GM15510 (cell line): Measurements from ENCODE around the gene TCERG1L.

ENCODE experiments used
- POLR2A ChIP-seq: IDR thresholded peaks from 3 replicates; pipeline ENCODE4 v1.6.1; 2011; ENCODE audit warnings: borderline replicate concordance; ENCODE audit not compliant: insufficient read length; ENCODE audit errors: extremely low read depth

TCERG1L gene

DNA sequence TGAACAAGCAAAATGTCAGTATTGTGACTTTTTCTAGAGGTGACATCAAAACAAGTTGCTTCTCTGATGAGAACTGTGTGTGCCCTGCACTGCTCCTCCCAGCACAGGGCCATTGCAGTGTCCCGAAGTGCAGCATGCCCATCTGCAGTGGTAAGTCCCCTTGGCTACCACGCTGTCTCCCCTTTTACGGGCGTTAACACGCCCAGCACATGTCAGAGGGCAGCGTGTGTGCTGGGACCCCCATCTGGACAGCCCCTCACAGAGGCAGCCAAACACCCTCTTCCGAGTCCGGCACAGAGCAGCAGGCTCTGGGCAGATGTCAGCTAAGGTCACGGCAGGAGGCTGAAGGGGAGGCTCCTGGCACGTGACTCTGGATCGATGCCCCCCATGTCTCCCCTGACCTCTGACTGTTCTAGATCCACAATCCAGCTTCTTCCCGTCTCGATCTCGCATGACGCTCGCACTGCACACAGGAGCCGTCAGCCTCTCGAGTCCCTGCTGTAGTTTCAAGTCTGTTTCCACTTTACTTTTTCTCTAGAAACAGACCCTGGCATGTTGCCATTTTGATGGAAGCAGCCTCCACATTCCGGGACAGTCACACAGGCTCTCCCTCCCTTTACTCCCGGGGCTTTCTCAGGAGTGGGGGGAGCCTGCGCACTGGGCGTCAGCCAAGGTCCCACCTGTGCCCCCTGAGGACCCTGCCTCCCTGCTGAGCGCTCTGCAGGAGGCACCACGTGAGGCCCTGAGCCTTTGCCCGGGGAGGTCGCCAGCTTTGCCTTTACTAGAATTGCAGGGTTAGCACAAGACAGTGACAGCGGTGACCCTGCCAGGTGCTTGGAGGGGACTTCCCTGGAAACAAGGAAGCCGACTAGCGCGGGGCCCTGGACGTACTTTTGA, 133.8 kb downstream of the TCERG1L start:
- TF ChIP-seq POLR2A, result no peak

DNA sequence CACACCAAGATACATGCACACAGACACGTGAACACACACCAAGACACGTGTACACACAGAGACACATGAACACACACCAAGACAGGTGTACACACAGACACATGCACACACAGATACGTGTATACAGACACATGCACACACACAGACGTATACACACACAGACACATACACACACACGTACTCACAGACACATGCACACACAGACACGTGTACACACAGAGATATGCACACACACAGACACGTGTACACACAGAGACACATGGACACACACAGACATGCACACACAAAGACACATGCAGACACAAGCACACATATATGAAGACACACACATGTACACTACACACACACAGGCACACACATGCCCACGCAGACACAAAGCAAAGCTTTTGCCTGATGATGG, 134.6 kb downstream of the TCERG1L start:
- TF ChIP-seq POLR2A, result no peak

DNA sequence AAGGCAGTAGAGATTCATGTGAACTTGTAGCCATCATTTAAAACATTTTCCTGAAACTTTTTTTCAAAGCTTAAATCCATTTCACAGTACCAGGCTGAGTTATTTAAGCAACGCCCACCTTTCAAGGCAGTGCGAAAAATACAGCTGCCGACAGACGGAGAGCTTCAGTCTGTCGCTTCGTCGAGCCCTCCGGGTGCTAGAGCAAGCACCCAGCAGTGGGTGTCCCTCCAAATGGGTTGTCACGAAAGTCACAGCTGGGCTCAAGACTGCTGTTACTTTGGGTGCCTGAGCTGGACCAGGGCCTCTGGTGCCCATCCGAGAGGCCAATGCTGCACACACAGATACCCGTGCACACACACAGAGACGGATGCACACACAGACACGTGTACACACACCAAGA, 135.6 kb downstream of the TCERG1L start:
- TF ChIP-seq POLR2A, result no peak

DNA sequence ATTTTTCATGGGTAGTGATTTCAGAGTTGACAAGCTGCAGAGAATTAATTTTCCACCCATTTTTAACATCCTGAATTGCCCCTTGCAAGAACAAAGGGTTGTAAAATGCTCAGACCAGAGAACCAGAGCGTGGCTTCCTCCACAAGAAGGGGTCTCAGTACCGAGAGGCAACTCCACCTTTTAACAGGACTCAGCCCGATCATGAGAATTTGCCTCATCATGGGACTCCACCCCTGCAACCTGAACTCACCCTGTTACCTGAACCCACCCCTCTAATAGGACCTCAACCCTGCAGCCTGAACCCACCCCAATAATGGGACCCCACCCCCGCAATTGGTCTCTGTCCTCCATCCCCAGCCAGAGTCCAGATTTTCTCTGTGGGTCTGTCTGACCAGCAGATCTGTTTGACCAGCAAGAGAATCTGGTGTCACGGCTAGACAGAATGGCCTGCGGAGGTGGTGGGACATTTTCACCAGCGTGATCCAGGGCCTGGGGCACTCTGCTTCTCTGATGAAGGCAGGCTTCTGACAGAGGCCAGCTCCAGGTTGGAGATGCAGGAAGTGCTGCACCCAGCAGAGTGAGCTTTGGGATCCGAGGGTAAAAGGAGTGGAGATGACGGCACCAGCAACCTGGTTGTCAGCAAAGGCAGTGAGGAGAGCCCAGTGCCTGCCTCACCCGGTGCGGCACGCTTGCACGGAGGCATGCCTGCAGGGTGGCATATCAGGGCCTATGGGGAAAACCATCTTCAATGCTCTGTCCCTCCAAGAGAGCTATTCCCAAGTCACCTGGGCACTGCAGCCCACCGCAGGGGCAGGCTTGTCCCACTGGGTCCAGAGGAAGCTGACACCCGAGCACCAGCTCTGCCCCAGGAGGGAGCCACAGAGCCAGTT, 136.6 kb downstream of the TCERG1L start:
- TF ChIP-seq POLR2A, result no peak

DNA sequence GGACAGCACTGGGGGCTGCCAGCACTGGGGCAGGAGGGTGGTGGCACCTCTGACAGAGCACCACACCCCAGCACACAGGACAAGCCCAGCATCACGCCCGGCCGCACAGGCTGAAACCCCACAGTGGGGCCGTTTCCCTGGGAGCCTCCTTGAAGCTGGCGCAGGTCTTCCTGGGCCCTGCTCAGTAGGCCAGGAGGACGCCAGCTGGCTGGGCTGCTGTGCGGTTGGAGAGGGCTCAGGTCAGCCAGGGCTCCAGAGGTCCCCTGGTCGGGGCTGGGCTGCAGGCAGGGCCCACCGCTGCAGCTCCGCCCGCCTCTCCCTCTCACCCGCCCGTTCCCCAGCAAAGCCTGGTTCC, 137.3 kb downstream of the TCERG1L start:
- TF ChIP-seq POLR2A, result no peak

DNA sequence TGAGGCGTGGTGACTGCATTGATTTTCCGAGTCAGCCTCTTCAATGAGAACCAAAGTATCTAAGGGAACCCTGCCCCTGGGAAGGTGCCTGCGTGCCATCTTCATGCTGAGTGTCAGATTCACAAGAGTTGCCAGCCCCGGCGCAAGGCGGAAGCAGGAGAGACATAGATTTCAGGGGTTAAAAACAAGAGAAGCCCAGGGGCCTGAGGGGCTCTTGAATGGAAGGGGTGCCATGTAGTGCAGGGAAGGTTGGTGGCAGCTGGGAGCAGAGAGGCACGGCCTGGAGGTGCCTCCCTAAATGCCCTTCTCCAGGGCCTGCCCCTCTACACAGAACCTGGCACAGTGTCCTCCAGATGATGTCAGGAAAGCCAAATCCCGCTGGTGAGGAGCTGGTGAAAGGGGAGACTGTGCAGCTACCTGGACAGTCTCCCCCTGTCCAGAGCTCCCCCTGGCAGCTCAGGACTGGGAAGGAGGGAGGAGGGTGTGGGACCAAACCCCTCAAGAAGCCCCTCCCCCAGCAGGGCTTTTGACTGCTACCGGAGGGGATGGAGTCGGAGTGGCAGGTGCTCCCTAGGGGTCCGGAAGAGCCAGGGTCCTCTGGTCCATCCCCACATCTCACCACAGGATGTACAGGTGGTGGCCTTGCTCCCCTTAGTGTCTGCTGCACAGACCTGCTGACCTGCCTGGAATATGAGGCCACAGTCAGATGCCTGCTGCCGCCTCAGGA, 137.9 kb downstream of the TCERG1L start:
- no peak for TF ChIP-seq POLR2A

DNA sequence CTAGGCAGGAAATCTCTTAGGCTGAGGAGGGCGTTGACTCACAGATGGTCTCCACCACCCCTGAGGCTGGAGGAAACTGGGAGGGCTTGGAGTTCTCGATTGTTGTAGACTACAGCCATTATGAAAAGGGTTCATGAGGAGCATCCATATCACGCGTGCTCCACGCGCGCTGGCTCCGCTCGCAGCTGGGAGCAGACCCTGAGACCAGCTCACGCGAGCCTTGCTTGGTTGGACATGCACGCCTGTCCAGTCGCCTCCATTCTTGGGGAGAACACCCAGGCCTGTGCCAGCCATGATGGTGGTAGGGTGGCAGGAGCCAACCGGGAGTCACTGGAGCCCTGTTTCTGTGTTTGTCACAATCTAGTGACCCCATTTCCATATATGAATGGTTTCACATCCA, 139.1 kb downstream of the TCERG1L start:
- no peak for TF ChIP-seq POLR2A

DNA sequence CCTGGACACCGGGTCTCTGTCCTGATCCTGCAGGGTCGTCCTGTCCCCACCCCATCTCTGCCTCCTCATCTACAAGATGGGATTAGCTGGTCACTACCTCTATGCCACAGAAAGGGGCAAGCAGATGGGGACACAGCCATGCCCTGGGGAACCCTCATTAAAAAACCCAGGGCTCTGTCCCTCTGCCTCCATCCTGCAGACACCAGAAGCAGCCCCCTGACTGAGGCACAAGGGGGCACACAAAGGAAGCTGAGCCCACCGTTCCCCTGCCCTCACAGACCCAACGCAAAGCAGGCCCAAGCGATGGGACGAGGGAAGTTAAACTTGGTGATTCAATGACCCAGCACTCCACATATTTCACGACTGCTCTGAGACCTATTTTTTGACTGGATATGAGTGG, 142.4 kb downstream of the TCERG1L start:
- TF ChIP-seq POLR2A, result no peak

DNA sequence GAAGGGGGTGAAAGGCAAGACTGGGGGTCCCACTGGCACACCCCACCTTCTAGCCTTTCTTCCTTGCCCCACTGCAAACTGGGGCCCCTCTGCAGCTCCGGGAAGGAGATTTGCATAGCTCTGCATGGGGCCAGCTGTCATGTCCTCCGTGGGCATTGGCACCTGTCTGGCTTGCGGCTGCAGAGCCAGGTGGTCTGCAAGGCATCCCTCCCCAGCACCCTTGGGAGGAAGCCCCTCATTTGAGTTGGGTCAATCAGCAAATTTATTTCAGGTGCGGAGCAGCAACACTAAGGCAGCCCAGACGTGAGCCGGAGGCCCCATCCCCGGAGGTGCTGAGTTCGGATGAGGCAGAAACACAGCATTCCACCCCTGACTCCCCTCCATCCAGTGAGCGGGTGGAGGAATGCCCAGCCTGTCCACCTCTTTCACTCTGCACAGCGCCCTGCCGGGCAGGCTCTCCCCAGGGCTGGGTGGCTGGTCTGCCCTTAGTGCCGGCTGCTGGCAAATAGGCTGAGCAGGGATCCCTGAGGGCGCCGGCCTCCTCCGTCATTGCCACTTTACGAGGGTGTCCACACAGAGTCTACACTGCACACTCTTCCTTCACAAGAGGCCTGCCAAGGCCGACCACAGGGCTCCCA, 143.2 kb downstream of the TCERG1L start:
- TF ChIP-seq POLR2A, result no peak

DNA sequence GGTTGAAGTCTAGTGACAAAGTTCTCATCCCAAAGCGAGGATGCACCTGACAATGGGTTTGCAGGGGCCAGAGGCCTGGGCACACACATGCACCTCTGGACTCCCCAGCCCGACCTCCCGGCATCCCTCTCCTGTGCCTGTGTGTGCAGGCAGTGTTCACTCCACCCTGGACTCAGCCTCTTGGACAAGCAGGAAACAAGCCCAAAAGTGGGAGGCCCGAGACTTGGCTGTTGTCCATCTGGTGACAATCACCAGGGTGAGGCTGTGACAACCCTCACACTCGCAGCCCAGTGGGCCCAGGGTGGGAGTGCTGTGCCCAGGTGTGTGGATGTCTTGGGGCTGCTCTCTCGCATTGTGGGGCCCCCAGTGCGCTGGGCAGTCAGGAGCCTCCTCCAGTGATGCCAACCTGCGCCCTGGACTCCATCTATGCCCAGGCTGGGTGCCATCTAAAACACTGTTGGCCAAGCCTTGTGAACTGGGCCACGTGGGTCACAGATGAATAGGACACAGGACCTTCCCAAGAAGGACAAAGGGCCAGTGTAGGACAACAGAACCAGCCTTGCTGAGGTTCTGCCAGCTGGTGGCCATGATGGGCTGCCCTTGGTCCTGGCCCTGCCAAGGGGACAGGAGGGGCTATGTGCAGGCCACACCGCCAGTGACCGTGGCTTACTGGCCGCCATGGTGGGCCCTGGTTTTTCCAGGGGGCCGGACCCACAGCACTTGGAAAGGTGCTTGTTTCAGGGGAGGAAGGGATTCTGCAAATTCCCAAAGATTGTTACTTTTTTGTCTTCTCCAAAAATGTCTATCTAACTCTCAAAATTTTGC, 144.3 kb downstream of the TCERG1L start:
- no peak for TF ChIP-seq POLR2A

DNA sequence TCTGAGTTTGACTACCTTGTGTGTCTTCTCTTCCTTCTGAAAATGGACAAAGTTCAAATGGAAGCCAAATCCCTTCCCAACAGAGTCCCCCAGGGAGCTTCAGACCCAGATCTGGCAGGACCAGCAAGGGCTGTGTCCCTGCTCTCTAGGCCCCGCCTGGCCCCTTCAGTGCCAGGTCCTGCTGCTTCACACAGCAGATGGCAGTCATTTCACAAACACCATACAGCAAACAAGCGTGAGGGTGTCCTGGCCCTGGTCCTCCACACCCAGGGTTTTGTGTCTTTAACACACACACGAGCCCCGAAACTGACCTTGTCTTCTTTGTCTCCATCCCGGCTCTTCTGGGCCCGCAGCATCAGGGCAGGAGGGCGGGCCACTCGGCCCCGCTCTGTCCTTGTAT, 145.0 kb downstream of the TCERG1L start:
- TF ChIP-seq POLR2A, result no peak

DNA sequence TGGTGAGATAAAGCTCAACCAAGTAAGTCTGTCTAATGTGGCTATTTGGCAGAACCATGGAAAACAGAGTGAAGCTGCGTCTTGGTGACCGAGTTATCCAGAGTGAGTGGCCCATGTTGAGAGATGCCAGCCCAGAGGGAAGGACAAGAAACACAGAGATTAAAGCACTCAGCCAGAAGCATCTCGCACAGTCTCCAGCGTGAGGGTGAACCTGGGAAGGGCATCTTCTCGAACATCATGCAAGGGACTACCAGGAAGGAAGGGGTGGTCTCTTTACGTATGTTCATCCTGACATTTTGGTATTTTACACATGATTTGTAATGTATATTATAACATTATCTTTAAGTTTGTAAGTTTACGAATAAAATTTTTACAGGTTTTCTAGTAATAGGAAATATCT, 146.4 kb downstream of the TCERG1L start:
- TF ChIP-seq POLR2A, result no peak

DNA sequence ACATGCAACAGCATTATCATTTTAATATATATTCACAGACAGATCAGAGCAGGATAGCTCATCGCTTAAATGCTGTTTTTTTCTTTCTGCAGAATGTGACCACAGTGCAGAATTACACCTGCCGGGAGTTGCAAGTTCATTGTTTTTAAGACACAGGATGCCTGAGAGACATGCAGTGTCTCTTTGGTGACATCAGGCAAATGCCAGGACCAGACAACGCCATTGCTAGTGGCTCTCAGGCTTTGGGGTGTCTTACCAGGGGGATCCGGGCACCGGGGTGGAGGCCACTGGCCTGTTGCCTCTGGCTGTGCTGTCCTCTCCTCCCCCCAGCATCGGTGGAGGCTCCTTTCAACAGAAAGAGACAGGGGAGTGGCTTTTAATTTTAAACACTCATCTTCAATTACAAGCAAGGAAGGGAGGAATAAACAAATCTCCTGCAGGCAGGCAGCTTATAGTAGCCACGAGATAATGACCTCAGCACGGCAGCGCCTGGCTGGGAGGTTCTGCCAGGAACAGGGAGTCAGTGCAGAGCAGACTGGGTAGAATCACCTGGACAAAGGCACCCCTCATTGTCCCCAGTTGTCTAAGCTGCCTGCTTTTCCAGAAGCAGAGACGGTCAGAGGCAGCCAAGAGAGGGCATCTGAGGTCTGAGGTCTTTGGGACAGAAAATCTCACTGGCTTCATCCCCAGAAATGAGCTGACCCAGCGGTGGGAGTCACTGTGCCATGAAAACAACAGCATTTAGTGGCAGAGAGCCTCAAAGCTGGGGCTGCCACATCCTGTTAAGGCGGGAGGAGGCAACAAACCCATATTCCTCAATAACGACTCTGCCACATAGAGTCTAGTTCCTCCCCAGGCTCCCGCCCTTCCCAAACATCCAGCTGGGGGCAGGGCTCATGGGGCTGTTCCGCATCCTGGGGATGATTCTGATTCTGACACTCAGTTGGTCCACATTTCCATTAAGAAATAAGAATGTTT, 148.4 kb downstream of the TCERG1L start:
- TF ChIP-seq POLR2A, result no peak

DNA sequence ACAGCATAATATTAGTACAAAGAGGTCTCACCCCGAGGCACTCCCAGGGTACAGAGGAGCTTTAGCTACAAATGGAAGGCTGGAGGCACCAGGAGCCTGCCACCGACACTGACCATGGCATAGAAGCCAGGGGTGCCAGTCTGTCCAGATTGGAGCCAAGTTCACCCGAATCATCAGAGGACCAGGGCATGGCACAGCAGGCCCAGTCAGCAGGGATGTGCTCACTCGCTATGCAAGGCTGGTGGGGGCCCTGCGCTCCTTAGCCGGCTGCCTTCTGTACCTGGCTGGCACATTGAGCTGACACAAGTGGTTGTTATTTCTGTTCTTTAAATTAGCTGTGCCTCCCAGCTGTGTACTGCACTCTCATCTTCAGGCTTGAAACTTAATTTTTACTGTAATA, 149.3 kb downstream of the TCERG1L start:
- TF ChIP-seq POLR2A, result no peak
